Adrenal gland (tissue), 12 donors: ENCODE measurements around the gene ARMC9. TPM values are rescaled to one million over a fixed set of nuclear protein-coding genes. Genes with fewer than 3 reads are reported as not detected.

Experiments used
- DNase-seq, 7 donors: peaks; one replicate each; pipeline ENCODE4 v3.0.0-alpha.2; 2019 to 2020
- H3K27ac ChIP-seq, 5 donors: fragments of 200-600 bp; sonication (generic) in 4 of 5; 1 replicate in 3 of 5; 2 replicates in 2 of 5; pipeline versions ENCODE4 v1.5.1 to v1.8.0; 2016 to 2020; ENCODE audit warnings: mild to moderate bottlenecking in 1 of 5
- H3K27me3 ChIP-seq: fragments of 200-600 bp; 2 replicates; pipeline ENCODE4 v1.8.0; 2021
- H3K36me3 ChIP-seq, 2 donors: fragments of 200-600 bp; replicated peaks in 1 of 2; 1 replicate in 1 of 2; 2 replicates in 1 of 2; pipeline versions ENCODE4 v1.5.1 to v1.8.0; 2018 to 2022
- H3K4me1 ChIP-seq, 2 donors: fragments of 200-600 bp; replicated peaks in 1 of 2; 1 replicate in 1 of 2; 2 replicates in 1 of 2; pipeline versions ENCODE4 v1.5.1 to v1.8.0; 2018 to 2021
- H3K4me3 ChIP-seq, 4 donors: fragments of 200-600 bp; sonication (generic) in 3 of 4; one replicate each; pipeline ENCODE4 v1.5.1; 2016 to 2018
- H3K9me3 ChIP-seq, 3 donors: fragments of 200-600 bp; sonication (generic) in 1 of 3; replicated peaks in 1 of 3; 1 replicate in 2 of 3; 2 replicates in 1 of 3; pipeline versions ENCODE4 v1.5.1 to v1.8.0; 2016 to 2021
- CTCF ChIP-seq, 6 experiments: fragments of 450-650 bp in 4 of 6; fragments of 200-600 bp in 2 of 6; sonication (generic) in 1 of 6; IDR thresholded peaks; 1 replicate in 5 of 6; 2 replicates in 1 of 6; pipeline versions ENCODE4 v1.5.1 to v1.8.0; 2016 to 2021; ENCODE audit warnings: antibody characterized with exemption in 6 of 6, mild to moderate bottlenecking in 2 of 6, moderate library complexity in 1 of 6
- POLR2A ChIP-seq, 2 donors: fragments of 450-650 bp; IDR thresholded peaks; one replicate each; pipeline ENCODE4 v1.6.1; 2017; ENCODE audit warnings: antibody characterized with exemption in 2 of 2, mild to moderate bottlenecking in 2 of 2, moderate library complexity in 1 of 2
- WGBS, 4 donors: extraction: QIAGEN DNeasy Blood & Tissue Kit in 2 of 4; methylation state at CpG; one replicate each; pipeline versions ENCODE4 v1.1.5 to v1.1.7; 2013 to 2017; 5-methylcytosine and 5-hydroxymethylcytosine counted together
- intact Hi-C, 2 donors: fragments of 100-400 bp; cut with DNase I; formaldehyde crosslinking; loops; one replicate each; pipeline versions ENCODE4 v1.14.1 to v1.15.0; 2022 to 2023
- polyA plus RNA-seq, 3 donors: library from polyadenylated mRNA; stranded (reverse); fragments of 200-250 nt in 2 of 3; fragments of 350-450 nt in 1 of 3; fragmentation: Illumina TruSeq in 1 of 3; extraction: RNeasy Lipid Tissue Mini Kit (QIAGEN cat#74804) in 1 of 3; gene quantifications; one replicate each; pipeline ENCODE4 v1.2.3, GENCODE V29; 2013 to 2014
- total RNA-seq, 9 donors: library from RNA; depleted of rRNA in 4 of 9; stranded (reverse); fragments of >200 nt in 4 of 9; fragments of 120-200 nt in 1 of 9; fragmentation: NEBNext Ultra II Directional in 1 of 9; extraction: Animal tissue kit (Norgen Biotek cat#: 25700) in 1 of 9; gene quantifications; one replicate each; pipeline versions ENCODE4 v1.1.0 to v1.2.4, GENCODE V29; 2013 to 2023
- donor health status: healthy with polysubstance abuse.
- donor health status: Bipolar disorder and iron deficiency.
- donor health status: DM: yes; HTN: yes; CAD: no.
- donor health status: DM: no; HTN: no; CAD: no.
- donor health status: DM: no; HTN: no; CAD: no.
- donor health status: DM: yes; HTN: yes; CAD: no.

The ARMC9 gene
- total and polyA plus RNA-seq, 12 donors: 22.0 to 109 (median 54.2) TPM

GRCh38 chr2:231357048-231357447 is 158.6 kb downstream of the ARMC9 start:
- Histone ChIP-seq H3K27ac (no peak overlapping the region), H3K4me3 (no peak overlapping the region), H3K9me3 (no peaks in the 10 kb centered on the region), H3K36me3 (peaks cover 0 to 5% of the 10 kb centered on the region in 2 donors), H3K27me3 (no peaks in the 10 kb centered on the region), H3K4me1 (no peaks in the 10 kb centered on the region)
- DNase-seq: no peak
- no peak for TF ChIP-seq POLR2A (IDR thresholded peaks at IDR 0.05)
- TF ChIP-seq CTCF (IDR thresholded peaks at IDR 0.05): no peak
- WGBS, 4 donors: 80 to 96% (median 94%) methylated on average over 4 to 7 of the region's 7 CpGs
- intact Hi-C loops: no loop called here

GRCh38 chr2:231357931-231358330 is 159.5 kb downstream of the ARMC9 start:
- H3K36me3 ChIP-seq: peaks cover 0 to 5% of the 10 kb centered on the region in 2 donors
- 86 to 95% (median 87%) methylated on average over 3 to 4 of the region's 4 CpGs for WGBS, 4 donors
- no peak overlapping the region for H3K4me3 ChIP-seq
- intact Hi-C loops: no loop called here
- TF ChIP-seq CTCF (IDR thresholded peaks at IDR 0.05) (no peak), POLR2A (IDR thresholded peaks at IDR 0.05) (no peak)
- H3K9me3 ChIP-seq: no peaks in the 10 kb centered on the region
- H3K27ac ChIP-seq: no peak overlapping the region
- DNase-seq: no peak
- H3K27me3 ChIP-seq: no peaks in the 10 kb centered on the region
- no peaks in the 10 kb centered on the region for H3K4me1 ChIP-seq

- Histone ChIP-seq H3K27me3 (no peaks in the 10 kb centered on the region), H3K4me1 (no peaks in the 10 kb centered on the region), H3K27ac (no peak overlapping the region), H3K36me3 (peaks cover 0 to 5% of the 10 kb centered on the region in 2 donors), H3K4me3 (no peak overlapping the region), H3K9me3 (no peaks in the 10 kb centered on the region)
- intact Hi-C loops: no loop called here
- no peak for TF ChIP-seq CTCF (IDR thresholded peaks at IDR 0.05)
- TF ChIP-seq POLR2A (IDR thresholded peaks at IDR 0.05): no peak
- 92 to 98% (median 96%) methylated on average over 10 of the region's 10 CpGs for WGBS, 4 donors
- DNase-seq: no peak
Observed at GRCh38 chr2:231359441-231359840, 161.0 kb downstream of the ARMC9 start.

GRCh38 chr2:231359948-231360347 is 161.5 kb downstream of the ARMC9 start:
- no peak overlapping the region for H3K27ac ChIP-seq
- no peaks in the 10 kb centered on the region for H3K9me3 ChIP-seq
- WGBS, 4 donors: 91 to 98% (median 93%) methylated on average over 5 to 11 of the region's 11 CpGs
- peaks cover 0 to 5% of the 10 kb centered on the region in 2 donors for H3K36me3 ChIP-seq
- no peak for DNase-seq
- no peaks in the 10 kb centered on the region for H3K4me1 ChIP-seq
- H3K27me3 ChIP-seq: no peaks in the 10 kb centered on the region
- no peak overlapping the region for H3K4me3 ChIP-seq
- no peak for TF ChIP-seq CTCF (IDR thresholded peaks at IDR 0.05)
- no peak for TF ChIP-seq POLR2A (IDR thresholded peaks at IDR 0.05)
- intact Hi-C loops: no loop called here
